ENCODE data around the gene PLEKHB1.

- TF ChIP-seq EZH2 (IDR thresholded peaks at IDR 0.05; ENCODE audit: low read length) (no peak), CTCF (optimal IDR thresholded peaks at IDR 0.05 in 1 of 3, IDR thresholded peaks at IDR 0.05 in 1 of 3, conservative IDR thresholded peaks at IDR 0.05 in 1 of 3; ENCODE audit: extremely low read depth in 1 of 3, insufficient read depth in 2 of 3, low read length in 3 of 3) (no peak)
Measured at GRCh38 chr11:73667891-73668290, 21.5 kb downstream of the PLEKHB1 start.

Data from keratinocyte (primary cell).